ENCODE measurements around the gene AK5.
"Not testable (repeated sequence)": the region's sequence is repeated elsewhere in the genome, so short reads cannot be mapped to it uniquely, and the experiment has no call there.

AK5 gene

DNA sequence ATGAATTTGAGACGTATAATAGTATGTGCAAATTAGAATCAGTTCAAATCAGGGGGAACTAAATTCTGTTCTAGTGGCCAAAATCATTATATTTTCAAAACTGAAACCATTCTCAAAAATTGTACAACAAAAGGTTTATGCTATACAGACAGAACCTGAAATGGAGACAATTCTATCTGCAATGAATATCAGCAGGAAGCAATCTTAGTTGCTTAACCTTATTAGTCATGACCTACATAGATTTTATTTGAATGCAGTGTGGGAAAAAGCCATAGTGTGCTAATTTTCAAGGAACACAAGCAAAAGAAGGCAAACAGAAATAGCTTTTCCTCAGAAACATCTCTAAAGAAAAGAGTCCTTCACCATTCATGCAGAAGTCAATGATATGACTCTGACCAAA, 6.5 kb downstream of the AK5 start:
- no peak for DNase-seq (ENCODE audit: low read depth in 2 of 2)

DNA sequence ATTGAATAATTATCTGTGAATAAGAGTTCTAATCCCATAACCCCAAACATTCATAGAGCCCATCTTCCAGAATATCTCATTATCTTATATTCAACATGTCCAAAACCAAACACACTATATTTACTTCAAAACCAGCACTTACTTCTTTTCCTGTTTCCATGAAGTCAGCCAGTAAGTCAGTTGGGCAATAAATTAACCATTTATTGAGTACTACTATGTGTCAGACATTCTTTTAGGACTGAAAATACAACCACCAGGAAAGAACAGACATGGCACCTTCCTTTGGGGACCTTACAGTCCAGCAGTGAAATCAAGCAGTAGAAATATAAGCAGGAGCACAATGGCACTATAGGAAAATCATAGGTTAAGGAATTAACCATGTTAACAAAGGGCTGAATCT, 8.8 kb downstream of the AK5 start:
- no peak for DNase-seq (ENCODE audit: low read depth in 2 of 2)

DNA sequence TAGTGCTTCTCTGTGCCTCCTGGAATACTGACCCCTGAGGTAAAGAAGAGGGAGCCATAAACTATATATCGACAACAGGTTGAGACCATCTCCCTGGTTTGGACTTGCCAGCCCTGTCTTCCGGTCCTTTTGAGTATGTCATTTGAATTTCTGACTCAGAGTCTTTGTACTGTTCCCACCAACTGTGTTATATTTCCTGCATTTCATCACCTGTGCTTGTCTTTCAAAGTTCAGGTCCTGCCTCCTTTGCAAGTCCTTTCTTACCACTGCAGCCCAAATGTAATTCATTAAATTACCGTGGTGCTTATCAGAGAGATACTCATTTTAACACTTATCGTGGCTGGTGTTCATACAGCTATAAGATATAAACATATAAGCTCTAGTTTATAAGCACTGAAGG, 10.7 kb downstream of the AK5 start:
- no peak for DNase-seq (ENCODE audit: low read depth in 2 of 2)

DNA sequence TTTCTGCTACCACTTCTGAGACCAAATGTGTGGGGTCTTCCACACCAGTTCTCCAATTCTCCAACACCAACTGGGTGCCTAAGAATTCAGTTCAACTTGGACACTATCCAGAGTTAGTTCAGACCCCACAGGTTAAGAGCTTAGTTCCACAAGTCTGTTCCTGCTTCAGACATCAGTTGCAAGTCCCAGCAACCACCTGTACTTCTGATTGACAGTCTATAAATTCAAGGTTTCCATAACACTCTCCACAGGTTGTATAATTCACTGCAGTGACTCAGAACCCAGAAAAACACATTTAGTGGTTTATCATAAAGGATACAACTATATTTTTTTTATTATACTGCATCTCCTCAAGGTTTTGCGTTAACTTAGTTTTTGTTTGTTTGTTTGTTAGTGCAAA, 18.7 kb downstream of the AK5 start:
- no peak for DNase-seq (ENCODE audit: low read depth in 2 of 2)

DNA sequence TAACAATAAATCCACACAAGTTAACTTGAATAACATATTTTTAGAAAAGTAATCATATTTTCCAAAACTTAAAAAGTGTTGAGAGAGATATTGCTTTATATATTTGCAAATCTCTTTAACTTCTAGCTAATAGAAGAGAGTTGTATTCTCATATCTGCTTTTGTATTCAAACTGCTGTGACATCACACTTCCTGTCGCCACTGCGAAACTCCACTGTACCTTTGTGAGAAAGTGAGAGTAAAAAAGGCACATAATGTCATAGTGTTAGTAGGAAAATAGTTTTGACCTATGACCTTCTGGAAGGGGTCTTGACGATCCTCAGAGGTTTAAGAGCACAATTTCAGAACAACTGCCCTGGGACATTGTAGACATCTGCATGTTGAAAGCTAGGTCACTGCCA, 21.6 kb downstream of the AK5 start:
- no peak for DNase-seq (ENCODE audit: low read depth in 2 of 2)

DNA sequence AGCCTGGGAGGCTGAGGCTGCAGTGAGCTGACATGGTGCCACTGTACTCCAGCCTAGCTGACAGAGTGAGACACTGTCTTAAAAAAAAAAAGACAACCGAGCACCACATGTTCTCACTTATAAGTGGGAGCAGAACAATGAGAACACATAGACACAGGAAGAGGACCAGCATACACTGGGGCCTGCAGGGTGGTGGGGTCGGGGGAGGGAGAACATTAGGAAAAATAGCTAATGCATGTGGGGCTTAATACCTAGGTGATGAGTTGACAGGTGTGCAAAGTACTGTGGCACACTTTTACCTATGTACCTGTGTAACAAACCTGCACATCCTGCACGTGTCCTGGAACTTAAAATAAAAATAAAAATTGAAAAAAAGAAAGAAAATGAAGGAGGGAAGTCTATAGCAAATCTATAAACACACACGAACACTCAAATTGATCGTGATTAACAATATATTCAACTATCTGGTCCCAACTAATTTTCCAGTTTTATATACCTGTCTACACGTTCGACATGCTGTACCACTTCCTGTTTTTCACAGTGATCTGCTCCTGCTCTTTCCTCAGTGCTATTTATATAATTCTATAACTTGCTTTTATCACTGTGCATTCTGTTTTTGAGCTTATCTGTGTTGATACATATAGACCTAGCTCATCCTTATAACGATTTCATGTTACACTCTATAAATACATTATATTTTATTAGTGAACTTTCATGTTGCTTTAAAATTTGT, 27.2 kb downstream of the AK5 start:
- DNase-seq (ENCODE audit: low read depth in 2 of 2): no peak

DNA sequence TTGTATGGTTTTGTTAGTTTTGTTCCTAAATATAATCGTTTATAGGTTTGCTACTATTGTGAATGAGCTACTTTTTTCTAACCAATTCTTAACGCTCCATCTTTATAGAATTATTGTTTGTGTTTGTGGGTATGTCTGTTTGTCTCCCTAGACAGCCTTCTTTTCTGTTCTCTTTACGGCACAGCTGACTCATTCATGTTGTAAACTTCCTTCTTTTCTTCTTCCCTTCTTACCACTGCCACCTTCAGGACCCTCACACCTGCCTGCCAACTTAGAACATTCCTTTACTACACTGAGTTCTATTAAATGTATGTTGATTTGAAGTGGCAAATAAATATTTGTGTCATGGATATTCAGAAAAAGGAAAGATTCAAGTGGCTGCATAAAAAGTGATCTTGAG, 29.1 kb downstream of the AK5 start:
- no peak for DNase-seq (ENCODE audit: low read depth in 2 of 2)

DNA sequence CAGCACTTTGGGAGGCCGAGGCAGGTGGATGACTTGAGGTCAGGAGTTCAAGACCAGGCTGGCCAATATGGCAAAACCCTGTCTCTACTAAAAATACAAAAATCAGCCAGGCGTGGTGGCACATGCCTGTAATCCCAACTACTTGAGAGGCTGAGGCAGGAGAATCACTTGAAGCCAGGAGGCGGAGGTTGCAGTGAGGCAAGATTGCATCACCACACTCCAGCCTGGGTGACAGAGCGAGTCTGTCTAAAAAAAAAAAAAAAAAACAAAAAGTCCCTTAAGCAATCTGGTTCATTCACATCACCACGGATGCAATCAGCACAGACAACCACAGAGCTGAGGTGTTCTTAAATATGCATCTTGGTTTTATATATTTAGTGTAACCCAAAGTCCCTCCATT, 30.5 kb downstream of the AK5 start:
- not testable (repeated sequence) for DNase-seq (ENCODE audit: low read depth in 2 of 2)

DNA sequence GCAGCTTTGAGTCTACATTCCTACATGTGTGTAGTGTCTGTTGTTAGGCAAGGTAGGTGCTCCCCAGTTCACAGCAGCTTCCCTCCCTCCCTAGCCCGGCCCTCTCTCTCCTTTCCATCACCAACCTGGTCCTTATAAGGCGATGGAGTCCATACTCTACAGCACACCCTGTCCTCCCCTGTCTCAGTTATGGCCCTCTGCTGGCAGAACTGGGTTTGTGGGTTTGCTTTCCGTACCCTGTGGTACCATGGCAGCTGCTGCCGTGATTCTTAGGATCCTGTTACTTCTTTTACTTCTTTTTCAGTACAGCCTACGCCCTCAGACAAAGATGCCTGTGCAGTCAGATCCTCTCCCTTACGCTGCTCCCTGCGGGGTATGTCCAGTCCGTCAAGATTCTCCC, 31.7 kb downstream of the AK5 start:
- DNase-seq (ENCODE audit: low read depth in 2 of 2): peak; percentile 10 to 16

DNA sequence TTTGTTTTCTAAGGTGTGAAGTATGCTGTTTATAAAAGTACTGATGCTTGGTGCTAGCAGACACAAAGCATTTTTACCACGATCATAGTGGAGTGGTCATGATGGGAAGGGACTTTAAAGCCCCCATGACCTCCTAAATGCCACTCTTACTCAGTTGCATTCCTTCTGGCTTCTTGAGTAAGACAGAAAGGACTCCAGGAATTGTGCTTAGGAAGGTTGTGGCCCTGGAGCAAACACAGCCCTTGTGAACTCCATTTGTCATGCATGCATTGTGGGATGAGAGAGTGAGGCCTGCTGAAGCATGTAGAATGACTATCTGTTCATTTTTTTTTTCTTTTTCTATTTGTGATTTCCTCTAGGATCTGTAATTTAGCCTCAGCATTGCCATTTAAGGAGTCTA, 34.2 kb downstream of the AK5 start:
- DNase-seq (ENCODE audit: low read depth in 2 of 2): no peak

DNA sequence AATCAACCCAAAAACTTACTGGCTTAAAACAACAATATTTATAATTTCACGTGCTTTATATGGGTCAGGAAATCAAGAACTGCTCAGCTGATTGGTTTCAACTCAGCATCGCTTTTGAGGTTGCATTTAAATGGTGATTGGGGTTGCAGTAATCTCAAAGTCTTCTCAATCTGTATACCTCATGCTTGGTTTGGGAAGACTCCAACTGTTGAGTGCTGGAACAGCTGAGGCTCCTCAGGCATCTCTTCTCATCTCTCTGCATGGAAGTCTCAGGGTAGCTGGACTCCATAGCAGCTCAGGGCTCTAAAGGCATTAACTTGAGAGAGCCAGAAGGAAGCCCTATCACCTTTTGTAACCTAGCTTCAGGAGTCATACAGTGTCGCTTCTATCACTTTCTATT, 35.1 kb downstream of the AK5 start:
- DNase-seq (ENCODE audit: low read depth in 2 of 2): no peak

DNA sequence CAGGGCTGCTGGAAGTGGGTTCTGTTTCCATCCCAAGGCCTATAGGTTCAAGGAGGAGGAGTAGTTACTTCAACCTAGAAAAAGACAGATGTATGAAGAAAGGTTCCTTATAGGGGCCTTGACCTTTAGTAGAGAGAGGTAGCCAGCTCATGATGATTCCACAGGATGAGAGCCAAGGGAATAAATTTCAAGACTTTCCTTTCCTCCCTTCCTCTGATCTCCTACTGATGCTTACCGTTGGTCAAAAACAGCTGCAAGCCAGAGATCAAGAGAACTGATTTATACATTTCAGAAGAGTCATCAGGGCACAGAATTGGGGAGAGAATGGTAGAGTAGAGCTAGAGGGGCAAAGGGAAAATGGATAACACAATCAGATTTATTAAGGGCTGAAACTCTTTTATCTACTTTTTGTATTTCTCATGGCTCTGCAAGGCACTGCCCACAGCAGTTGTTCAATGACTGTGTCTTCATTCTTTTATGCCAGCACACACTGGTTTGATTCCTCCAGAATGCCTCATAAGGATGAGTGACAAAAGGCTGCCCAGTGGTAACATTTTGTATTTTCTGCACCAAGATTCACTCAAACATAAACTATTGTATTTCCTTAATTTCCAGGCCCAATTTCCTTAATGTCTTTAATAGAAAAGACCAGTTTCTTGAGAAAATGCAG, 37.4 kb downstream of the AK5 start:
- DNase-seq (ENCODE audit: low read depth in 2 of 2): no peak

DNA sequence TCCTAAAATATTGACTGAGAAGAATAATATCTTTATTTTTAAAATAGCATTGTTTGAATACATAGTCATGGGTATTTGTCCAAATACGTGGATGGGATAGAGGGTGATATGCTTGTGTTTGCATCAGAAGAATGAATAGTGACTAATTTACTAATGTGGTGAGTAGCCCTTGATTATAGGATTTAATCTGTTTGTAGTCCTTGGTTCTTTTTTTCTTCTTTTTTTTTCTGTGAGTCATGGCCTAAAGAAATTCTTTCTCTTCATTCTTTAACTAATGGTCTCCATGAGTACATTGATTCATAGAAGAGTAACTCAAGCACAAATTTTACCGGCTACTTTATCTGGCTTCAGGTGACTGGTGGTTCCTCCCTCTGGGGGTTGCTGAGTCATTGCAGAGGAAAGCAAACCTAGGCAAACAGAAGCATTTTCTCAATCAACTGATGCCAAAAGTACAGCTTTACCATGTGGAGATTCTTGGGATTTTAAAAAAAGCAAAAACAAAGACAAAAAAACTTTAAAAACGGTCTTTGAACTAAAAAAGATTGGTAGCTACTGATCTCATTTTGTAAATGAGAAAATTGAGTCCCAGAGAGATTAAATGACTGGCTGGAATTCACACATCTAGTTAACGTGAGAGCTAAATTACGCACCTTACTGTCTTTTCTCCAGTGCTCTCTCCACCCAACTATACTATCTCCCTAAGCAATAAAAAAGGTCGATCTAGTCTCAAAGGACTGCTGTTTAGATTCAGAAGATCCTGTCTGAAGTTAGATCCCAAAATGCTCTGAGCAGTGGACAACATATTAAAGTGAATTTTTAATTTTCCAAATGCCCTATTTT, 40.5 kb downstream of the AK5 start:
- DNase-seq (ENCODE audit: low read depth in 2 of 2): no peak

DNA sequence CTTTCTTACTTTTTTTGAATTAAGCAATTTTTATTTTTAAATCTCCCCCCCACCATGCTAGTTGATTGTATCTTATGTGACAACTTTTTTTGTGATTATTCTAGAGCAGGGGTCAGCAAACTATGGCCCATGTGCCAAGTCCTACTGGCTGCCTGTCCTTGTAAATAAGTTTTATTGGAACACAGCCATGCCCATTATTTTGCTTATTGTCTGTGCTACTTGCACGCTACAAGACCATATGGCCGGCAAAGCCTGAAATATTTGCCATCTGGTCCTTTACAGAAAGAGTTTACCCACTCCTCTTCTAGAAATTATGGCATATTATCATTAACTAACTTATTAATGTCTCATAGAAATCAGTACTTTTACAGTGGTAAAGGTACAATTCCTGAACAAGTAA, 51.7 kb downstream of the AK5 start:
- no peak for DNase-seq (ENCODE audit: low read depth in 2 of 2)

DNA sequence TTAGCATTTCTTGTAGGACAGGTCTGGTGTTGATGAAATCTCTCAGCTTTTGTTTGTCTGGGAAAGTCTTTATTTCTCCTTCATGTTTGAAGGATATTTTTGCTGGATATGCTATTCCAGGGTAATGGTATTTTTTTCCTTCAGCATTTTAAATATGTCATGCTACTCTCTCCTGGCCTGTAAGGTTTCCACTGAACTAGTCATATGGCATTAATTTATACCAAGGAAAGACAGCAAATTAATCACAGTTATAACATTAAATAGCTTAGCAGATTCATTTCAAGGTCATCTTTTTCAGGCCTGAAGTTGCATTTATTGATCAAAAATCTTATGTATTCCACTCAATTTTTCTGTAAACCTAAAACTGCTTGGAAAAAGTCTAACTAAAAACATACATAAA, 54.9 kb downstream of the AK5 start:
- no peak for DNase-seq (ENCODE audit: low read depth in 2 of 2)

DNA sequence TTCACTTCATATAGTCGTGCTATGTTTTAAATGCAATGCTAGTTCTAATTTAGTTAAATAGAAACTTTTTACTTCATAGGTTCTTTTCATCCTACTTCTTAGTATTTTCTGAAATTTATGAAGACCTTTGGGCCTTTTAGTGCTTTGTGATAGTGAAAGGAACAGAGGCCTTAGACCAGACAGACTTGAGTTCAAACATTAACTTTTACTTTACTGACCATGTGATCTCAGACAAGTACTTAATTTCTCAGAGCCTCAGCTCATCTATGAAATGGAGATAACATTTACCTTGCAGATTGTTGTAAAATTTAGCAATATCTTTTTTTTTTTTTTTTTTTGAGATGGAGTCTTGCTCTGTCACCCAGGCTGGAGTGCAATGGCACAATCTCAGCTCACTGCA, 57.5 kb downstream of the AK5 start:
- no peak for DNase-seq (ENCODE audit: low read depth in 2 of 2)

DNA sequence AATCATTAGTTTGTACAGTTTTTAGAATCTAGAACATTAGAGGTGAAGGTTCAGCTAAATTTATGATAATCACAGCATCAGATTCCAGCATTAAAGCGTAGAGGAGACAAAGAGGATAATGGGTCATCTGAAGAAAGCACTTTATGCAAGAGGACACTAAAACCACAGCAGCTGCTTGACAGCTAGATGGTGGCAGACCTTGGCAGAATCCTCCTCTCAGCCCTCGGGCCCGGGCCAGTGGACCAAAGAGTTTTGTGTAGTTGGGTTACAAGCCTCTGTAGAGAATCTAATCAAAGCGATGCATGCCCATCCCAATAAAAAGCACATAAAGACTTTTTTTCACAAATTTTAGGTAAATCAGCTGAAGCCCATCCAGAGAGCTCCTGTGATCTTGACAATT, 59.4 kb downstream of the AK5 start:
- DNase-seq (ENCODE audit: low read depth in 2 of 2): no peak

DNA sequence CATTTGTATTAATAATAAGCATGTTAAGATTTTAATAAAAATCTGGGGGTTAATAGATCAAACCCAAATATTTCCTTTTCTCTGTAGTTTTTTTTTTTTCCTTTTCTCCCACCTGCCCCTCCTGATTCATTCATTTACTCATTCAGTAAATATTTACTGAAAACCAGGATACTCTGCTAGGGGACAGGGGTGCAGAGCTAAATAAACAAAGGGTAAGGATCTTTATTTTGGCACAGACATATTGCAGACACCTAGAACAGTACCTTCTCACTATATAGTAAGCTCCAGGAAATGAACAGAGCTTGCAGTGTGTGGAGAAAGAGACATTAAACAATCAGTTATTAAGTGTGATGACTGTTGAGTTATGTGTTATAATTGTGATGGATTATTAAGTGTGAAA, 60.9 kb downstream of the AK5 start:
- no peak for DNase-seq (ENCODE audit: low read depth in 2 of 2)

DNA sequence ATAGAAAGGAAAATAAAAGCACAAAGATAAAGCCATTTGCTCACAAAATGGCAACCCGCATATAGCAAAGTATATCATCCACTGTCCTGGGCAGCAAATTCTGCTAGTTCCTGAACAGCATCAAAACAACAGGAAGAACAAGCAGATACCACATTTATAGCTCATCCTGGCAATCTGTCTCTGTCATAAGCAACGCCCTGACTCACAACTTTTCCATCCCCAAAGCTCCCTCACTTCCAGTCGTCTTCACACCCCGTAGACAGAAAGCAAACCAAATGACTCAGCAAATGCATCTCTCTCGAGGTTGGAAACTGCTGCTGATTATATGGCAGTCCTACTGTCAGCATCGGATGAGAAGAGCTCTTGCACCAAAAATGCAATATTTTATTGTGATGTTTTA, 65.8 kb downstream of the AK5 start:
- DNase-seq (ENCODE audit: low read depth in 2 of 2): peak; percentile 14 to 22

DNA sequence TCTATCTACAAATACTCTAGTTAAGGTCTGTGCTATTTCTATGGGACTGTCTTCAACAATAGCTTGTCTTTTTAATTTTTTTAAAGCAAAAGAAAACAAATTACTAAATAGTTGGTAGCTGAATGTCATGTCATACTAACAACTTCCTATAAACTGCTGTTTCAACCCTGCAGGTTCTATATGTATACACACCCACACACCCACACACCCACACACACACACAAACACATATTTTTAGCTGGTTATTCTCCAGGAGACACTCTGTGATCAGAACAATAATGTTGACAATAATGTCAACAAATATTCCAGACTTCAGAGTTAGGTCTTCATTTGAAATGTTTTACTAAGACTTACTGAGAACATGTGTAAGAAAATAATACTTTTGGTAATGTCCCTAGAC, 66.7 kb downstream of the AK5 start:
- no peak for DNase-seq (ENCODE audit: low read depth in 2 of 2)

DNA sequence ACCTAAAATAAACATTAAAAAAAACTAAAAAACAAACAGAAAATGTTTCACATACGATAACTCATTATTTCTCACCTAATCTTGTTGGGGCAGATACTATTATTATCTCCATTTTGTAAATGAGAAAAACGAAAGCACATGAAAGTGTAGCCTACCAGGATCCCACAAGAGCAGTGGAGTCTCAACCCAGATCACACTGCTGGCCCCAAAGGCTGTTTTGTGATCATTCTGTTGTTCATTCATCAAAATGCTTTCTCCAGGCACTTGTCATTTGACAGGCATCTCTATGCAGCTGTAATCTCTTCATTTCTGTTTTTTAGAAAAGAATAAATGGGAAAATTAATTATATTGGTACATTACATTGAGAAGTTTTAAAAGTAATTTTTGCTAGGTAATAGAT, 67.5 kb downstream of the AK5 start:
- no peak for DNase-seq (ENCODE audit: low read depth in 2 of 2)

DNA sequence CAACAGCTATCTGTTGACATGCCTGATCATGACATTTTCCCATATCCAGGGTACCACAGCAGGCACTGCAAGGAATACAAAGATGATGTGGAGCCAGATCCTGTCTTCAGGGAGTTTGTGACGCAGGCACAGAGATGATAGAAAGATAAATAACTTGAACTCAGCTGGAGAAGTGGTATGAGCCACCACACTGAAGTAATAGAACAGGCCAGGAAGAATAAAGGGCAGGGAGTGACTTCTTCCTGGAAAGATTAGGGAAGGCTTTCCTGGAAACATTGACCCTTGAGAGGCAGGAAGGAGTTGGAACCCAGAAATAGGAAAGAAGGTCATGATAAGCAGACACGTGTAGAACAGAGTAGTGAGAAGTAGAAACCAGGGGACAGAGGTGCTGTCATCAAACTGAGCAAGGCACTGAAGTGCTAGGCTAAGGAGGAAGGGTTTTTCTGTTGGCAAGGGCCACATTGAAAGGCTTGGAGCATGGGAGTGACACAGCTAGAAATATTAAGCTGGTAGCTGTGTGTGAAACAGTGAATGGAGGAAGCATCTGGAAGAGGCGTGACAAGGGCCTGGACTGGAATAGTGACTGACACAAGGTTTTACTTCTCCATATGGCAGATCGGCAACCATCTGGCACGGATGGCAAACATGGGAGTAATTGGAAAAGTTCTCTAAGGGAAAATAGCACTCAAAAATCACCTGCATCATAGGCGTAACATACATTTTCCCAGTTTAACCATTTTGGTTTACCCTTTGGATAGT, 68.4 kb downstream of the AK5 start:
- DNase-seq (ENCODE audit: low read depth in 2 of 2): no peak

Measured in stimulated activated CD4-positive, alpha-beta T cell treated with anti-CD3 and anti-CD28 coated beads, Interleukin-15, amount 100 ng/mL, for 48 hours (primary cell).